Neural cell (in vitro differentiated cells): ENCODE data around the gene ZNF189. TPM values are rescaled to one million over a fixed set of nuclear protein-coding genes. Genes with fewer than 3 reads are reported as not detected.
A peak's percentile ranks its signal among the peaks of the same experiment; 100 is the strongest.

Experiments
- H2AFZ ChIP-seq: fragments of 200-600, 300-800 bp; sonication (generic), shearing (Covaris generic); 2 replicates; pipeline ENCODE4 v1.6.0; 2014; ENCODE audit warnings: low read depth, mild to moderate bottlenecking, antibody characterized with exemption, low read length, moderate library complexity
- H3F3A ChIP-seq: fragments of 200-600 bp; shearing (Covaris generic); 2 replicates; pipeline ENCODE4 v1.6.1; 2016; ENCODE audit warnings: mild to moderate bottlenecking, moderate library complexity, mixed read lengths, antibody characterized with exemption, low read length; ENCODE audit not compliant: insufficient read depth, poor library complexity, severe bottlenecking
- H3K27ac ChIP-seq: fragments of 200-600, 300-800 bp; sonication (generic), shearing (Covaris generic); 2 replicates; pipeline ENCODE4 v1.5.1; 2014; ENCODE audit warnings: mild to moderate bottlenecking, low read length, moderate library complexity
- H3K27me3 ChIP-seq: fragments of 300-800, 200-600 bp; sonication (generic), shearing (Covaris generic); 2 replicates; pipeline ENCODE4 v1.6.0; 2014; ENCODE audit warnings: mild to moderate bottlenecking, low read depth, low read length, moderate library complexity; ENCODE audit not compliant: insufficient read depth
- H3K36me3 ChIP-seq: fragments of 300-800, 200-600 bp; sonication (generic), shearing (Covaris generic); 2 replicates; pipeline ENCODE4 v1.5.1; 2014; ENCODE audit warnings: mild to moderate bottlenecking, antibody characterized with exemption, low read length, moderate library complexity; ENCODE audit not compliant: insufficient read depth
- H3K4me2 ChIP-seq: fragments of 300-800, 200-600 bp; sonication (generic), shearing (Covaris generic); 2 replicates; pipeline ENCODE4 v1.6.0; 2014; ENCODE audit warnings: mild to moderate bottlenecking, low read length
- H3K4me3 ChIP-seq: fragments of 300-800, 200-600 bp; sonication (generic), shearing (Covaris generic); 2 replicates; pipeline ENCODE4 v1.5.1; 2014; ENCODE audit warnings: mild to moderate bottlenecking, low read length, moderate library complexity
- H3K79me2 ChIP-seq: fragments of 200-600 bp; shearing (Covaris generic); replicated peaks from 2 replicates; pipeline ENCODE4 v1.6.0; 2014; ENCODE audit warnings: mild to moderate bottlenecking, low read length, moderate library complexity; ENCODE audit not compliant: insufficient read depth
- H3K9ac ChIP-seq: fragments of 300-800, 200-600 bp; sonication (generic), shearing (Covaris generic); 2 replicates; pipeline ENCODE4 v1.6.1; 2016; ENCODE audit warnings: mild to moderate bottlenecking, low read length, mixed read lengths
- H3K9me2 ChIP-seq: fragments of 200-600 bp; shearing (Covaris generic); 2 replicates; pipeline ENCODE4 v1.6.1; 2016; ENCODE audit warnings: mild to moderate bottlenecking, low read length, mixed read lengths; ENCODE audit not compliant: insufficient read depth
- H3K9me3 ChIP-seq: fragments of 200-600, 300-800 bp; sonication (generic), shearing (Covaris generic); 2 replicates; pipeline ENCODE4 v1.6.1; 2016; ENCODE audit warnings: mild to moderate bottlenecking, mixed run types, low read length, moderate library complexity, mixed read lengths
- H4K20me1 ChIP-seq: fragments of 200-600 bp; shearing (Covaris generic); 2 replicates; pipeline ENCODE4 v1.6.1; 2016; ENCODE audit warnings: mild to moderate bottlenecking, mixed run types; ENCODE audit not compliant: insufficient read depth
- CTCF ChIP-seq: fragments of 450-650 bp; IDR thresholded peaks from 2 replicates; pipeline ENCODE4 v1.5.1; 2014; ENCODE audit warnings: antibody characterized with exemption, mild to moderate bottlenecking, moderate library complexity; ENCODE audit not compliant: poor library complexity, severe bottlenecking
- EP300 ChIP-seq: fragments of 450-650 bp; conservative IDR thresholded peaks from 2 replicates; pipeline ENCODE4 v1.6.1; 2014; ENCODE audit warnings: antibody characterized with exemption, mild to moderate bottlenecking, moderate library complexity; ENCODE audit not compliant: poor library complexity, severe bottlenecking
- EZH2 ChIP-seq: fragments of 200-600, 300-800 bp; shearing (Covaris generic), sonication (generic); IDR thresholded peaks from 2 replicates; pipeline ENCODE4 v1.6.1; 2014; ENCODE audit warnings: antibody characterized with exemption, low read length, borderline replicate concordance, mild to moderate bottlenecking; ENCODE audit not compliant: insufficient read depth, poor library complexity, severe bottlenecking
- MXI1 ChIP-seq: fragments of 450-650 bp; conservative IDR thresholded peaks from 2 replicates; pipeline ENCODE4 v1.6.1; 2014; ENCODE audit warnings: antibody characterized with exemption, mild to moderate bottlenecking; ENCODE audit not compliant: poor library complexity, severe bottlenecking
- POLR2AphosphoS5 ChIP-seq: IDR thresholded peaks from 2 replicates; pipeline ENCODE4 v1.6.1; 2012
- RAD21 ChIP-seq: fragments of 450-650 bp; conservative IDR thresholded peaks from 2 replicates; pipeline ENCODE4 v1.6.1; 2014; ENCODE audit warnings: antibody characterized with exemption, mild to moderate bottlenecking, moderate library complexity
- REST ChIP-seq: IDR thresholded peaks from 2 replicates; pipeline ENCODE4 v1.6.1; 2012; ENCODE audit warnings: borderline replicate concordance
- SMC3 ChIP-seq: fragments of 450-650 bp; conservative IDR thresholded peaks from 2 replicates; pipeline ENCODE4 v1.6.1; 2014; ENCODE audit warnings: antibody characterized with exemption, mild to moderate bottlenecking, moderate library complexity; ENCODE audit not compliant: poor library complexity
- TAF1 ChIP-seq: IDR thresholded peaks from 2 replicates; pipeline ENCODE4 v1.6.1; 2012; ENCODE audit warnings: low read depth
- polyA plus RNA-seq: library from polyadenylated mRNA; depleted of rRNA; stranded (reverse); fragments of >200 nt; gene quantifications from 2 replicates; pipeline ENCODE4 v1.2.3, GENCODE V29; 2014

Gene ZNF189
- polyA plus RNA-seq, 1 donor from 2014 or later, result 28.0 TPM

- Histone ChIP-seq H3K9me3 (no peaks in the 10 kb centered on the region), H3F3A (no peaks in the 10 kb centered on the region), H3K27ac (no peak overlapping the region), H4K20me1 (no peaks in the 10 kb centered on the region), H3K79me2 (no peaks in the 10 kb centered on the region), H3K9me2 (no peaks in the 10 kb centered on the region), H3K36me3 (no peaks in the 10 kb centered on the region), H3K4me2 (no peak overlapping the region), H3K9ac (peak overlapping the region; percentile 53), H3K27me3 (no peaks in the 10 kb centered on the region), H2AFZ (peak overlapping the region; percentile 56), H3K4me3 (peak overlapping the region; percentile 70)
- TF ChIP-seq MXI1 (no peak), REST (no peak), EP300 (no peak), TAF1 (no peak), POLR2AphosphoS5 (no peak), CTCF (peak; percentile 84), EZH2 (no peak), RAD21 (peak; percentile 65), SMC3 (peak; percentile 69)
These were observed 50.5 kb downstream of the ZNF189 start for GRCh38 chr9:101449071-101449721.

DNA sequence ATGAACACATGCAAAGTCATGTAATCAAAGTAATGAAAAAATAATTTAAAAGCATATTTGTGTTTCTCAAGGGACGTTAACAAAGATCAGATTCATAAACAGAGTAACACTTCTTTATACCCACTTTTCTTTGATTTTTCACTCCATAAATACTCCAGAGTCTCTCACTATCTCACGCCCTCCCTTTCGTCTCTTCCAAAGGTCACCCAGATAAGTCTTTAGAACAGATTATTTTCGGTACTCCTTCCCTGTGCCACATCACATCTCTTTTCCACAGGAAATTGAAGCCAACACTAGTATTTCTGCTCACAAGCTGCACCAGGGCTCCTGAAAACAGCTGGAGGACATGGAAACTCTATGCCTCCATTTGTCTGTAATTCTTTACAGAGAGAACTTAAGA lies 52.3 kb downstream of the ZNF189 start:
- H3K27me3 ChIP-seq, result no peaks in the 10 kb centered on the region
- no peak overlapping the region for H3K4me2 ChIP-seq
- H3K9me2 ChIP-seq, result no peaks in the 10 kb centered on the region
- no peak for TF ChIP-seq MXI1
- no peak for TF ChIP-seq POLR2AphosphoS5
- TF ChIP-seq EP300, result no peak
- no peak for TF ChIP-seq REST
- no peak for TF ChIP-seq SMC3
- no peaks in the 10 kb centered on the region for H3K36me3 ChIP-seq
- H2AFZ ChIP-seq, result no peak overlapping the region
- H3K9me3 ChIP-seq, result no peaks in the 10 kb centered on the region
- no peaks in the 10 kb centered on the region for H3F3A ChIP-seq
- H3K9ac ChIP-seq, result no peak overlapping the region
- H3K4me3 ChIP-seq, result no peak overlapping the region
- H4K20me1 ChIP-seq, result no peaks in the 10 kb centered on the region
- H3K27ac ChIP-seq, result no peak overlapping the region
- H3K79me2 ChIP-seq, result no peaks in the 10 kb centered on the region
